Activated CD4-positive, alpha-beta T cell treated with anti-CD3 and anti-CD28 coated beads for 1 hour (primary cell): ENCODE measurements around the gene NIPA2.

Experiments
- DNase-seq: peaks from one replicate; pipeline ENCODE4 v3.0.0-alpha.2; 2020

Gene NIPA2

GRCh38 chr15:22903961-22904534 lies 65.6 kb downstream of the NIPA2 start:
- no peak for DNase-seq

GRCh38 chr15:22904736-22905135 lies 66.3 kb downstream of the NIPA2 start:
- DNase-seq: no peak

- DNase-seq: no peak
Observed at GRCh38 chr15:22907161-22907950, 68.9 kb downstream of the NIPA2 start.

- DNase-seq: no peak
Observed at GRCh38 chr15:22908830-22909229, 70.4 kb downstream of the NIPA2 start.

GRCh38 chr15:22911306-22911705 lies 72.8 kb downstream of the NIPA2 start:
- DNase-seq: no peak

GRCh38 chr15:22912256-22912655 lies 73.8 kb downstream of the NIPA2 start:
- DNase-seq: no peak

- no peak for DNase-seq
Observed at GRCh38 chr15:22913646-22914380, 75.3 kb downstream of the NIPA2 start.

GRCh38 chr15:22915866-22916515 lies 77.5 kb downstream of the NIPA2 start:
- no peak for DNase-seq

- no peak for DNase-seq
Observed at GRCh38 chr15:22916606-22917350, 78.3 kb downstream of the NIPA2 start.

GRCh38 chr15:22917556-22917955 lies 79.1 kb downstream of the NIPA2 start:
- no peak for DNase-seq
